Lower lobe of right lung (tissue), 2 donors: ENCODE results near the gene FOXF1. TPM values are rescaled to one million over a fixed set of nuclear protein-coding genes. Genes with fewer than 3 reads are reported as not detected.

Experiments used
- ATAC-seq, 2 donors: fragments of 200-7000 bp; cut with Tn5 transposase; one replicate each; pipeline ENCODE4 v1.9.1; 2020 to 2022; ENCODE audit warnings: mild to moderate bottlenecking in 2 of 2, moderate library complexity in 2 of 2
- DNase-seq: peaks from one replicate; pipeline ENCODE4 v3.0.0-alpha.2; 2020
- H3K27ac ChIP-seq: fragments of 200-600 bp; one replicate; pipeline ENCODE4 v1.8.0; 2022
- H3K27me3 ChIP-seq: fragments of 200-600 bp; one replicate; pipeline ENCODE4 v1.8.0; 2022; ENCODE audit warnings: low read depth
- H3K36me3 ChIP-seq: fragments of 200-600 bp; one replicate; pipeline ENCODE4 v1.8.0; 2022; ENCODE audit warnings: mild to moderate bottlenecking
- H3K4me1 ChIP-seq: fragments of 200-600 bp; one replicate; pipeline ENCODE4 v1.8.0; 2022
- H3K4me3 ChIP-seq: fragments of 200-600 bp; one replicate; pipeline ENCODE4 v1.8.0; 2022; ENCODE audit warnings: mild to moderate bottlenecking
- H3K9me3 ChIP-seq: fragments of 200-600 bp; one replicate; pipeline ENCODE4 v1.8.0; 2022
- CTCF ChIP-seq: fragments of 200-600 bp; IDR thresholded peaks from one replicate; pipeline ENCODE4 v1.8.0; 2022; ENCODE audit warnings: antibody characterized with exemption, mild to moderate bottlenecking
- intact Hi-C: fragments of 100-400 bp; cut with DNase I; formaldehyde crosslinking; loops from one replicate; pipeline ENCODE4 v1.11.0; 2022
- total RNA-seq: library from RNA; stranded (reverse); fragmentation: NEBNext Ultra II Directional; extraction: Animal tissue kit (Norgen Biotek cat#: 25700); gene quantifications from one replicate; pipeline ENCODE4 v1.2.1, GENCODE V29; 2021
- donor health status: DM: no; HTN: yes; CAD: no; lungs with severe emphysema.

The FOXF1 gene
- total RNA-seq, 1 donor from 2014 or later = 31.2 TPM

GRCh38 chr16:86498671-86499439, 11.5 kb upstream of the FOXF1 start:
- H3K4me3 ChIP-seq = peak overlapping the region; percentile 45
- no peaks in the 10 kb centered on the region for H3K4me1 ChIP-seq
- no peaks in the 10 kb centered on the region for H3K9me3 ChIP-seq
- ATAC-seq = no peak
- H3K27ac ChIP-seq = peak overlapping the region; percentile 78
- TF ChIP-seq CTCF = no peak
- peaks cover 95% of the 10 kb centered on the region for H3K27me3 ChIP-seq
- intact Hi-C loops = loop anchor here (10.0 kb wide), 1 partner anchor 424 kb away; no protein-coding TSS in a partner anchor
- no peaks in the 10 kb centered on the region for H3K36me3 ChIP-seq
- no peak for DNase-seq

GRCh38 chr16:86499440-86499786, 10.9 kb upstream of the FOXF1 start:
- no peak for TF ChIP-seq CTCF
- Histone ChIP-seq H3K4me1 (no peaks in the 10 kb centered on the region), H3K27ac (peak overlapping the region; percentile 78), H3K36me3 (no peaks in the 10 kb centered on the region), H3K27me3 (peaks cover 95% of the 10 kb centered on the region), H3K9me3 (no peaks in the 10 kb centered on the region), H3K4me3 (peak overlapping the region; percentile 45)
- DNase-seq (no peak), ATAC-seq (no peak)
- intact Hi-C loops = loop anchor here (10.0 kb wide), 1 partner anchor 425 kb away; no protein-coding TSS in a partner anchor

- TF ChIP-seq CTCF = no peak
- intact Hi-C loops = loop anchor here (10.0 kb wide), 1 partner anchor 425 kb away; no protein-coding TSS in a partner anchor
- Histone ChIP-seq H3K36me3 (no peaks in the 10 kb centered on the region), H3K27me3 (peaks cover 95% of the 10 kb centered on the region), H3K4me1 (no peaks in the 10 kb centered on the region), H3K27ac (peak overlapping the region; percentile 78), H3K9me3 (no peaks in the 10 kb centered on the region), H3K4me3 (peak overlapping the region; percentile 45)
- no peak for ATAC-seq
- DNase-seq = no peak
Observed at GRCh38 chr16:86499889-86500707, 10.2 kb upstream of the FOXF1 start.

GRCh38 chr16:86500708-86501510, 9.4 kb upstream of the FOXF1 start:
- Histone ChIP-seq H3K27me3 (peaks cover 94% of the 10 kb centered on the region), H3K36me3 (no peaks in the 10 kb centered on the region), H3K27ac (peak overlapping the region; percentile 78), H3K4me1 (no peaks in the 10 kb centered on the region), H3K4me3 (peak overlapping the region; percentile 66), H3K9me3 (no peaks in the 10 kb centered on the region)
- no peak for DNase-seq
- intact Hi-C loops = no loop called here
- no peak for ATAC-seq
- no peak for TF ChIP-seq CTCF
